Sigmoid colon (tissue), 7 donors: ENCODE data around the gene NTN1. TPM values are rescaled to one million over a fixed set of nuclear protein-coding genes. Genes with fewer than 3 reads are reported as not detected.

Source experiments
- DNase-seq: peaks from one replicate; pipeline ENCODE4 v3.0.0-alpha.2; 2019
- H3K27ac ChIP-seq, 4 donors: fragments of 200-600 bp; sonication (generic); one replicate each; pipeline ENCODE4 v1.5.1; 2016 to 2019; ENCODE audit warnings: mild to moderate bottlenecking in 1 of 4
- H3K27me3 ChIP-seq, 3 donors: fragments of 200-600 bp; sonication (generic); one replicate each; pipeline ENCODE4 v1.5.1; 2019; ENCODE audit warnings: mild to moderate bottlenecking in 1 of 3
- H3K36me3 ChIP-seq, 4 donors: fragments of 200-600 bp; sonication (generic); one replicate each; pipeline ENCODE4 v1.5.1; 2016 to 2019
- H3K4me1 ChIP-seq, 4 donors: fragments of 200-600 bp; sonication (generic); one replicate each; pipeline ENCODE4 v1.5.1; 2017 to 2019
- H3K4me3 ChIP-seq, 4 donors: fragments of 200-600 bp; sonication (generic); one replicate each; pipeline ENCODE4 v1.5.1; 2017 to 2019; ENCODE audit warnings: mild to moderate bottlenecking in 2 of 4, moderate library complexity in 1 of 4
- H3K9me3 ChIP-seq, 4 donors: fragments of 200-600 bp in 3 of 4; sonication (generic) in 3 of 4; one replicate each; pipeline versions ENCODE4 v1.5.1 to v1.6.1; 2013 to 2019
- CTCF ChIP-seq, 4 experiments: fragments of 450-650 bp in 3 of 4; fragments of 200-600 bp in 1 of 4; IDR thresholded peaks; one replicate each; pipeline ENCODE4 v1.5.1; 2016 to 2019; ENCODE audit warnings: antibody characterized with exemption in 4 of 4, mild to moderate bottlenecking in 3 of 4, moderate library complexity in 2 of 4
- EP300 ChIP-seq, 4 donors: sonication (generic); formaldehyde crosslinking; IDR thresholded peaks; one replicate each; pipeline ENCODE4 v1.6.1; 2017; ENCODE audit warnings: antibody characterized with exemption in 4 of 4
- POLR2A ChIP-seq, 2 donors: fragments of 450-650 bp; IDR thresholded peaks; one replicate each; pipeline ENCODE4 v1.6.1; 2016; ENCODE audit warnings: antibody characterized with exemption in 2 of 2, mild to moderate bottlenecking in 2 of 2, moderate library complexity in 2 of 2
- POLR2AphosphoS5 ChIP-seq, 4 donors: sonication (generic); formaldehyde crosslinking; IDR thresholded peaks; one replicate each; pipeline ENCODE4 v1.6.1; 2017; ENCODE audit warnings: antibody characterized with exemption in 4 of 4
- WGBS, 2 donors: extraction: QIAGEN DNeasy Blood & Tissue Kit; methylation state at CpG; one replicate each; pipeline ENCODE4 v1.1.7; 2013; 5-methylcytosine and 5-hydroxymethylcytosine counted together
- intact Hi-C: fragments of 100-400 bp; cut with DNase I; formaldehyde crosslinking; loops from one replicate; pipeline ENCODE4 v1.15.1; 2023
- polyA plus RNA-seq, 3 donors: library from polyadenylated mRNA; stranded (reverse); fragments of 200-250 nt; gene quantifications; one replicate each; pipeline ENCODE4 v1.2.3, GENCODE V29; 2013
- total RNA-seq, 4 donors: library from RNA; depleted of rRNA; stranded (reverse); fragments of >200 nt; gene quantifications; one replicate each; pipeline ENCODE4 v1.1.0, GENCODE V29; 2016
- donor health status: healthy with polysubstance abuse.
- donor health status: Bipolar disorder and iron deficiency.
- donor health status: healthy.

NTN1 gene
- total and polyA plus RNA-seq, 7 donors = 0.69 to 20.3 (median 10.5) TPM

DNA sequence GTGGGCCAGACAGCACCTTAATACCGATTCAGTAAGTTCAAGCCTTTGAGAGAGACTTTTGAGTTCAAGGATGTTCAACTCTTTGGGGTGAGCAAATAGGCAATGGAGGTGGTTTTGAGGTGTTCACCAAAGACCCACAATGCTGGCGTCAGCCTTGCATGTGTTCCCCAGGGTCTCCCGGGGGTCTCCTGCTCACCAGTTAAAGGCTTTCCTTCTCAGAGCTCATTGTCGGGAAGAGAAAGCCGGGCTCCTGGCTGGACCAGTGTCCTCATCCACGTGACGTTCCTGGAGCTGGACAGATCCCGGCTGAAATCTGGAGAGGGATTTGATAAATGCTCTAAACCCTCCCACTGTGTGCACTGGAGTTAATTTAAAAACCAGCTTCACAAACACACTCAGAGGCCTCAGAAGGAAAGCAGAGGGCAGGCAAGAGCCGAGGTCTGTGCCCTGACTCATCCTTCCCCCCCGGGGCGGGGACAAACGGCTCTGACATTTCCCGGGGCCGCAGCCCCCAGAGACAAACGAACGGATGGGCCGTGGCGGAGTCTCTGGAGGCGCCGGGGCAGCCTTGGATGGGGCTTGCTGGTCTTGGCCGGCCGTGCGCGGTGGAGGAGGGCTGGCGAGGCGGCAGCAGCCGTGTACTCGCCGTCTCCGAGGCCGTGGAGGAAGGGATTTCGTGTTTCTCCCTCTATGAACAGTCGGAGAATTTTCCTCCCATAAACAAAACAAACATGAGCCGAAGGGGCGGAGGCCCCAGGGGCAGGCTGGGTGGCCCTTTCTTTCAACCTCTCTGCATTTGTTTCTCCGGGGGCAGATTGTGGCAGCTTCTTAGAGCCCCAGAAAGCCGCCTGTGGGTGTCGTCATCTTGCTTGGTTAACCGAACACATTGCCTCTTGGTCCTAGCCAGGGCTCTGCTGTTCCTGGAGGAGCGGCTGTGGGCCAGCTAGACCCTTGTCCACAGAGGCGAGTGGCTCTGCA is 94.2 kb downstream of the NTN1 start:
- Histone ChIP-seq H3K27me3 (no peaks in the 10 kb centered on the region), H3K4me3 (peak overlapping the region; percentile 5 to 39 (median 36)), H3K9me3 (peaks cover 0 to 3% (median 0%) of the 10 kb centered on the region in 4 donors), H3K4me1 (peaks cover 0 to 20% (median 15%) of the 10 kb centered on the region in 4 donors), H3K27ac (peak overlapping the region; percentile 67 to 79 (median 74)), H3K36me3 (no peaks in the 10 kb centered on the region)
- intact Hi-C loops = loop anchor here (5.0 kb wide), 1 partner anchor 122 kb away; no protein-coding TSS in a partner anchor
- TF ChIP-seq POLR2AphosphoS5 (IDR thresholded peaks at IDR 0.05) (peak in 3 of 4 donors; percentile 9 to 32 (median 17)), CTCF (IDR thresholded peaks at IDR 0.05) (no peak)
- peak; percentile 86 for DNase-seq
- WGBS, 2 donors = 13 to 22% methylated on average over 41 of the region's 41 CpGs

- peaks cover 0 to 20% (median 15%) of the 10 kb centered on the region in 4 donors for H3K4me1 ChIP-seq
- no peaks in the 10 kb centered on the region for H3K27me3 ChIP-seq
- intact Hi-C loops = loop anchor here (5.0 kb wide), 1 partner anchor 121 kb away; no protein-coding TSS in a partner anchor
- peak overlapping the region in 1 of 4 donors; percentile 35 for H3K4me3 ChIP-seq
- 83 to 86% methylated on average over 11 of the region's 11 CpGs for WGBS, 2 donors
- TF ChIP-seq EP300 (IDR thresholded peaks at IDR 0.05) (no peak), POLR2AphosphoS5 (IDR thresholded peaks at IDR 0.05) (no peak), POLR2A (IDR thresholded peaks at IDR 0.05) (no peak), CTCF (IDR thresholded peaks at IDR 0.05) (no peak)
- peak; percentile 19 for DNase-seq
- H3K36me3 ChIP-seq = no peaks in the 10 kb centered on the region
- peaks cover 0 to 3% (median 0%) of the 10 kb centered on the region in 4 donors for H3K9me3 ChIP-seq
- peak overlapping the region; percentile 67 to 79 (median 74) for H3K27ac ChIP-seq
Measured at GRCh38 chr17:9116311-9116835, 95.1 kb downstream of the NTN1 start.

DNA sequence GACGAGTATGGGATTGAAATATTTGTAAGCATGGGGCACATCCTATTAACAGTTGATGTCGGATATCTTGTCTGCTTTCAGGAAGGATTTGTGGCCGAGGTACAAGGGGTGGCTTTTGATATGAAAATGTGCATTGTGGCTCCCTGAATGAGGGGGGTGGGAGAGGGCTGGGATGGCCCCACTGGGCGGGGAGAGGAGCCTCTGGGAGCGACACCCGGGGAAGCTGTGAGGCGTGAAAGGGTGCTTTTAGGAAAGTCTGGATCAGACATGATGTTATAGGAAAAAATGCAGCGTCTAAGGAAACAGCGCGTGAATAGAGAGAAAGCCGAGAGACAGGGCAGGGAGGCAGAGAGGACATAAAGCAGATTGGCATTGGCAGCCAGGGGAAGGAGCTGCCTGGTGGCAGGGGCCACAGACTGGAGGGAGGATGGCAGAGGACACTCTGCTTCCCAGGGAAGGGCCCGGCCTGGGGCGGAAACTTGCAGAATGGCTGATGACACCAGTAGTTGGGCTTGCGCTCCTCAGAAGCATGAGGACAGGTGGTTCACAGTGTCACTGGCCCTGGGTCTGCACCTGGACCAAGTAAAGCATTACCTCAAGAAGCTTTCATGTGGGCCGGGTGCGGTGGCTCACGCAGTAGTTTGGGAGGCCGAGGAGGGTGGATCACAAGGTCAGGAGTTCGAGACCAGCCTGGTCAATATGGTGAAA is 95.7 kb downstream of the NTN1 start:
- H3K27me3 ChIP-seq = no peaks in the 10 kb centered on the region
- 90% methylated on average over 19 of the region's 19 CpGs for WGBS, 2 donors
- DNase-seq = peak; percentile 51
- H3K36me3 ChIP-seq = no peaks in the 10 kb centered on the region
- TF ChIP-seq POLR2AphosphoS5 (IDR thresholded peaks at IDR 0.05) = no peak
- TF ChIP-seq POLR2A (IDR thresholded peaks at IDR 0.05) = no peak
- TF ChIP-seq EP300 (IDR thresholded peaks at IDR 0.05) = no peak
- no peak for TF ChIP-seq CTCF (IDR thresholded peaks at IDR 0.05)
- H3K4me3 ChIP-seq = no peak overlapping the region
- H3K27ac ChIP-seq = peak overlapping the region in 1 of 4 donors; percentile 79
- peaks cover 0 to 3% (median 0%) of the 10 kb centered on the region in 4 donors for H3K9me3 ChIP-seq
- H3K4me1 ChIP-seq = peaks cover 0 to 20% (median 15%) of the 10 kb centered on the region in 4 donors
- intact Hi-C loops = loop anchor here (5.0 kb wide), 1 partner anchor 120 kb away; no protein-coding TSS in a partner anchor

- Histone ChIP-seq H3K27me3 (no peaks in the 10 kb centered on the region), H3K9me3 (peaks cover 0 to 3% (median 0%) of the 10 kb centered on the region in 4 donors), H3K4me3 (no peak overlapping the region), H3K27ac (no peak overlapping the region), H3K4me1 (peaks cover 0 to 10% (median 8%) of the 10 kb centered on the region in 4 donors), H3K36me3 (no peaks in the 10 kb centered on the region)
- TF ChIP-seq EP300 (IDR thresholded peaks at IDR 0.05) = no peak
- TF ChIP-seq POLR2A (IDR thresholded peaks at IDR 0.05) = no peak
- TF ChIP-seq POLR2AphosphoS5 (IDR thresholded peaks at IDR 0.05) = no peak
- TF ChIP-seq CTCF (IDR thresholded peaks at IDR 0.05) = no peak
- peak; percentile 55 for DNase-seq
- intact Hi-C loops = no loop called here
- WGBS, 2 donors = 46 to 47% methylated on average over 5 of the region's 5 CpGs
Measured at GRCh38 chr17:9120471-9120870, 99.2 kb downstream of the NTN1 start.
